ENCODE measurements around the gene MYRFL. TPM values are rescaled to one million over a fixed set of nuclear protein-coding genes. Genes with fewer than 3 reads are reported as not detected.

The MYRFL gene
- total RNA-seq, 1 experiment from 2014 or later, result 0.57 TPM

DNA sequence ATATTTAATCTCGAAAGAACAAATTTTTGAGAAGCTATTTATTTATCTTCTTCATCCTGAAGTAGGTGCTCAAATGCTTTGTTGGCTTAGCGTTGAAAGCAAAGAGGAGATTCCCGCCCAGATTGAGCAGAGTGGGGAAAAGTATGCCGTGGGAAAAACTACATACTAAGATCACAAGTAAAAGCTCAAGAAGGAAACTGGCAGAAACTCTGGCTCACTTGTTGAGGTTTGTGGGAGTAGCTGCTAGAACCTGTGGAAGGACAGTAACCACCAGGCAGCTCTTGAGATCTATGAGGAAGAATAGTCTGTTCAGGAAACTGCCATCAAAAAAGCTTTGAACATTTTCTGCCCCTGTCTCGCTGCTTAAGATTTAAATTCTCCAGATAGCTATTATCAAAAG, 3.9 kb downstream of the MYRFL start:
- no peak overlapping the region for H3K14ac ChIP-seq (ENCODE audit: insufficient read depth, low read length)
- H2AK5ac ChIP-seq (ENCODE audit: insufficient read length, low read length), result no peak overlapping the region
- no peak overlapping the region for H2BK120ac ChIP-seq (ENCODE audit: low read depth, low read length, poor library complexity, severe bottlenecking)
- H2BK15ac ChIP-seq (ENCODE audit: low read depth, low read length), result no peak overlapping the region
- H3K9me3 ChIP-seq (ENCODE audit: control insufficient read depth, low read depth, low read length), result no peaks in the 10 kb centered on the region
- no peaks in the 10 kb centered on the region for H3K4me1 ChIP-seq (ENCODE audit: insufficient read depth, low read length)
- no peak overlapping the region for H4K91ac ChIP-seq (ENCODE audit: insufficient read length, low read depth, low read length)
- H3K27ac Mint-ChIP-seq, result no peak overlapping the region
- H3K56ac ChIP-seq (ENCODE audit: insufficient read length, low read depth, low read length), result no peak overlapping the region
- H2BK12ac ChIP-seq (ENCODE audit: insufficient read length, low read depth, low read length), result no peak overlapping the region
- no peak overlapping the region for H3T11ph ChIP-seq (ENCODE audit: low read length)
- no peaks in the 10 kb centered on the region for H3K27me3 Mint-ChIP-seq (ENCODE audit: low read depth)
- no peaks in the 10 kb centered on the region for H3K27me3 ChIP-seq (ENCODE audit: insufficient read depth, low read length)
- no peak overlapping the region for H3K4me2 ChIP-seq (ENCODE audit: insufficient read depth, insufficient read length, low read length)
- TF ChIP-seq, protein P1, sequence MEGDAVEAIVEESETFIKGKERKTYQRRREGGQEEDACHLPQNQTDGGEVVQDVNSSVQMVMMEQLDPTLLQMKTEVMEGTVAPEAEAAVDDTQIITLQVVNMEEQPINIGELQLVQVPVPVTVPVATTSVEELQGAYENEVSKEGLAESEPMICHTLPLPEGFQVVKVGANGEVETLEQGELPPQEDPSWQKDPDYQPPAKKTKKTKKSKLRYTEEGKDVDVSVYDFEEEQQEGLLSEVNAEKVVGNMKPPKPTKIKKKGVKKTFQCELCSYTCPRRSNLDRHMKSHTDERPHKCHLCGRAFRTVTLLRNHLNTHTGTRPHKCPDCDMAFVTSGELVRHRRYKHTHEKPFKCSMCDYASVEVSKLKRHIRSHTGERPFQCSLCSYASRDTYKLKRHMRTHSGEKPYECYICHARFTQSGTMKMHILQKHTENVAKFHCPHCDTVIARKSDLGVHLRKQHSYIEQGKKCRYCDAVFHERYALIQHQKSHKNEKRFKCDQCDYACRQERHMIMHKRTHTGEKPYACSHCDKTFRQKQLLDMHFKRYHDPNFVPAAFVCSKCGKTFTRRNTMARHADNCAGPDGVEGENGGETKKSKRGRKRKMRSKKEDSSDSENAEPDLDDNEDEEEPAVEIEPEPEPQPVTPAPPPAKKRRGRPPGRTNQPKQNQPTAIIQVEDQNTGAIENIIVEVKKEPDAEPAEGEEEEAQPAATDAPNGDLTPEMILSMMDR (conservative IDR thresholded peaks at IDR 0.05), result no peak
- no peak overlapping the region for H3K4ac ChIP-seq (ENCODE audit: low read depth, low read length)
- no peak overlapping the region for H2AFZ ChIP-seq (ENCODE audit: low read length)
- H4K5ac ChIP-seq (ENCODE audit: insufficient read length, low read depth, low read length), result no peak overlapping the region
- H3K9ac ChIP-seq (ENCODE audit: extremely low read depth, insufficient read length, low read length), result no peak overlapping the region
- no peaks in the 10 kb centered on the region for H3K79me2 ChIP-seq (ENCODE audit: insufficient read depth, low read length)
- no CpG with 5 or more reads among the region's 5 CpGs for WGBS (ENCODE audit: extremely low coverage, insufficient read length, low lambda C conversion rate)
- no peak overlapping the region for H3K18ac ChIP-seq (ENCODE audit: insufficient read length, low read depth, low read length)
- H4K8ac ChIP-seq (replicated peaks; ENCODE audit: insufficient read length, low read depth, low read length), result no peak overlapping the region
- no peak overlapping the region for H2BK5ac ChIP-seq (ENCODE audit: insufficient read length, low read length)
- DNase-seq, result no peak
- H3K23me2 ChIP-seq (ENCODE audit: insufficient read length, low read depth, low read length, poor library complexity, severe bottlenecking), result no peaks in the 10 kb centered on the region
- H3K4me1 Mint-ChIP-seq, result no peaks in the 10 kb centered on the region
- H2BK20ac ChIP-seq (ENCODE audit: low read depth, low read length, poor library complexity, severe bottlenecking), result no peak overlapping the region
- no peaks in the 10 kb centered on the region for H3K79me1 ChIP-seq (ENCODE audit: insufficient read depth, low read depth, low read length, poor library complexity, severe bottlenecking)
- H4K20me1 ChIP-seq (ENCODE audit: control insufficient read depth, insufficient read depth, insufficient read length), result no peaks in the 10 kb centered on the region
- H3K4me3 Mint-ChIP-seq, result no peak overlapping the region
- H3K23ac ChIP-seq (ENCODE audit: insufficient read length, low read depth, low read length), result no peak overlapping the region
- no peak overlapping the region for H3K27ac ChIP-seq (ENCODE audit: insufficient read length, low read depth, low read length)
- no peaks in the 10 kb centered on the region; a peak in 1 of 5 replicates for H3K9me3 Mint-ChIP-seq
- H3K36me3 Mint-ChIP-seq (ENCODE audit: insufficient read depth in 1 of 3, low read depth in 3 of 3), result no peaks in the 10 kb centered on the region
